Ovary (tissue), 9 donors: ENCODE data around the gene SYNGR4. TPM values are rescaled to one million over a fixed set of nuclear protein-coding genes. Genes with fewer than 3 reads are reported as not detected.

ENCODE experiments used
- DNase-seq, 5 donors: peaks; one replicate each; pipeline ENCODE4 v3.0.0-alpha.2; 2019 to 2020
- H3K27ac ChIP-seq, 2 donors: fragments of 200-600 bp; one replicate each; pipeline versions ENCODE4 v1.5.1 to v1.8.0; 2019 to 2022
- H3K27me3 ChIP-seq: fragments of 200-600 bp; one replicate; pipeline ENCODE4 v1.8.0; 2022
- H3K36me3 ChIP-seq: fragments of 200-600 bp; sonication (generic); one replicate; pipeline ENCODE4 v1.5.1; 2019
- H3K4me1 ChIP-seq: one replicate; pipeline ENCODE4 v1.8.1; 2013; ENCODE audit warnings: mild to moderate bottlenecking, moderate library complexity; ENCODE audit not compliant: insufficient read depth
- H3K4me3 ChIP-seq: fragments of 200-600 bp; sonication (generic); one replicate; pipeline ENCODE4 v1.5.1; 2017
- H3K9me3 ChIP-seq, 2 donors: fragments of 200-600 bp in 1 of 2; sonication (generic) in 1 of 2; one replicate each; pipeline versions ENCODE4 v1.5.1 to v1.8.1; 2013 to 2019; ENCODE audit warnings: mild to moderate bottlenecking in 1 of 2, moderate library complexity in 1 of 2
- EP300 ChIP-seq: sonication (generic); formaldehyde crosslinking; IDR thresholded peaks from one replicate; pipeline ENCODE4 v1.6.1; 2017; ENCODE audit warnings: antibody characterized with exemption
- POLR2A ChIP-seq: fragments of 450-650 bp; IDR thresholded peaks from one replicate; pipeline ENCODE4 v1.6.1; 2017; ENCODE audit warnings: antibody characterized with exemption, mild to moderate bottlenecking, moderate library complexity
- WGBS, 3 donors: extraction: QIAGEN DNeasy Blood & Tissue Kit in 1 of 3; methylation state at CpG; one replicate each; pipeline versions ENCODE4 v1.1.5 to v1.1.7; 2013 to 2017; 5-methylcytosine and 5-hydroxymethylcytosine counted together
- intact Hi-C, 4 donors: fragments of 100-400 bp; cut with DNase I; formaldehyde crosslinking; loops; one replicate each; pipeline versions ENCODE4 v1.11.0 to v1.15.1; 2022 to 2023
- polyA plus RNA-seq, 2 donors: library from polyadenylated mRNA; stranded (reverse); fragments of 200-250 nt in 1 of 2; fragments of 350-450 nt in 1 of 2; fragmentation: Illumina TruSeq in 1 of 2; extraction: RNeasy Lipid Tissue Mini Kit (QIAGEN cat#74804) in 1 of 2; gene quantifications; one replicate each; pipeline ENCODE4 v1.2.3, GENCODE V29; 2013 to 2014
- total RNA-seq, 7 donors: library from RNA; depleted of rRNA in 2 of 7; stranded (reverse); fragments of >200 nt in 2 of 7; fragmentation: NEBNext Ultra II Directional in 3 of 7; extraction: Animal tissue kit (Norgen Biotek cat#: 25700) in 3 of 7; gene quantifications; one replicate each; pipeline versions ENCODE4 v1.1.0 to v1.2.4, GENCODE V29; 2016 to 2023
- TF ChIP-seq, protein P1 (sequence below), 3 donors: fragments of 450-650 bp in 2 of 3; fragments of 200-600 bp in 1 of 3; IDR thresholded peaks; one replicate each; pipeline versions ENCODE4 v1.5.1 to v1.8.0; 2016 to 2022; ENCODE audit warnings: antibody characterized with exemption in 3 of 3, mild to moderate bottlenecking in 1 of 3
- donor health status: DM: no; HTN: no; CAD: no; lungs with moderate emphysema.
- donor health status: DM: no; HTN: no; CAD: no.
- donor health status: Bipolar disorder and iron deficiency.
- donor health status: DM: yes; HTN: yes; CAD: no.
- donor health status: DM: no; HTN: no; CAD: no.
- donor health status: DM: yes; HTN: yes; CAD: no.

Gene SYNGR4
- total and polyA plus RNA-seq, 9 donors, result not detected

- intact Hi-C loops, result no loop called here
- Histone ChIP-seq H3K27ac (no peak overlapping the region), H3K27me3 (no peaks in the 10 kb centered on the region), H3K4me3 (no peak overlapping the region), H3K36me3 (no peaks in the 10 kb centered on the region), H3K4me1 (peaks cover 2% of the 10 kb centered on the region), H3K9me3 (no peaks in the 10 kb centered on the region)
- whole genome bisulfite sequencing, 3 donors, result 93 to 95% (median 94%) methylated on average over 5 of the region's 5 CpGs
- TF ChIP-seq, protein P1, sequence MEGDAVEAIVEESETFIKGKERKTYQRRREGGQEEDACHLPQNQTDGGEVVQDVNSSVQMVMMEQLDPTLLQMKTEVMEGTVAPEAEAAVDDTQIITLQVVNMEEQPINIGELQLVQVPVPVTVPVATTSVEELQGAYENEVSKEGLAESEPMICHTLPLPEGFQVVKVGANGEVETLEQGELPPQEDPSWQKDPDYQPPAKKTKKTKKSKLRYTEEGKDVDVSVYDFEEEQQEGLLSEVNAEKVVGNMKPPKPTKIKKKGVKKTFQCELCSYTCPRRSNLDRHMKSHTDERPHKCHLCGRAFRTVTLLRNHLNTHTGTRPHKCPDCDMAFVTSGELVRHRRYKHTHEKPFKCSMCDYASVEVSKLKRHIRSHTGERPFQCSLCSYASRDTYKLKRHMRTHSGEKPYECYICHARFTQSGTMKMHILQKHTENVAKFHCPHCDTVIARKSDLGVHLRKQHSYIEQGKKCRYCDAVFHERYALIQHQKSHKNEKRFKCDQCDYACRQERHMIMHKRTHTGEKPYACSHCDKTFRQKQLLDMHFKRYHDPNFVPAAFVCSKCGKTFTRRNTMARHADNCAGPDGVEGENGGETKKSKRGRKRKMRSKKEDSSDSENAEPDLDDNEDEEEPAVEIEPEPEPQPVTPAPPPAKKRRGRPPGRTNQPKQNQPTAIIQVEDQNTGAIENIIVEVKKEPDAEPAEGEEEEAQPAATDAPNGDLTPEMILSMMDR (IDR thresholded peaks at IDR 0.05), result no peak
- TF ChIP-seq POLR2A, result no peak
- no peak for TF ChIP-seq EP300
- DNase-seq, result no peak
Measured at GRCh38 chr19:48350856-48351255, 13.3 kb upstream of the SYNGR4 start.

DNA sequence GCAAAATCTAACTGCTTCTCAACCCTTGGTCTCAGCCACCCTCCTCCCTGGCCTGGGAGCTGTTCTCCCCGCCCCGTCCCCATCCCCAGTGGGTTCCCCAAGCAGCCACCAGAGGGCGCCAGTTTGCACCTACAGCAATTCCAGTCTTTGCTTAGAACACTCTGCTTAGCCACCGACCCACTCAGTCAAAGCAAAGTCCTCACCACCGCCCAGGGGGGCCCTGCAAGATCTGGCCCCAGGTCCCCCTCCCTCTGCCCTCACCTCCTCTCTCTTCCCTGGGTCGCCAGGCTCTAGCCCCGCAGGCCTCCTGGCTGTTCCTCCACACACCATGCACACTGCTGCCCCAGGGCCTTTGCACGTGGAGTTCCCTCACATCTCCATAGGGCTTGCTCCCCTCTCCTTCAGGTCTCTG, 12.8 kb upstream of the SYNGR4 start:
- Histone ChIP-seq H3K27ac (no peak overlapping the region), H3K27me3 (no peaks in the 10 kb centered on the region), H3K9me3 (no peaks in the 10 kb centered on the region), H3K4me3 (no peak overlapping the region), H3K36me3 (no peaks in the 10 kb centered on the region), H3K4me1 (peaks cover 2% of the 10 kb centered on the region)
- peak; percentile 37 to 74 (median 60) for DNase-seq
- intact Hi-C loops, result no loop called here
- 49 to 58% (median 53%) methylated on average over 8 of the region's 8 CpGs for WGBS, 3 donors
- TF ChIP-seq, protein P1 (IDR thresholded peaks at IDR 0.05), result no peak

- 83 to 90% (median 89%) methylated on average over 5 of the region's 5 CpGs for WGBS, 3 donors
- Histone ChIP-seq H3K9me3 (no peaks in the 10 kb centered on the region), H3K27me3 (no peaks in the 10 kb centered on the region), H3K4me1 (no peaks in the 10 kb centered on the region), H3K4me3 (no peak overlapping the region), H3K27ac (no peak overlapping the region), H3K36me3 (no peaks in the 10 kb centered on the region)
- intact Hi-C loops, result no loop called here
- TF ChIP-seq POLR2A (no peak), EP300 (no peak)
- TF ChIP-seq, protein P1 (IDR thresholded peaks at IDR 0.05), result no peak
- no peak for DNase-seq
Measured at GRCh38 chr19:48353677-48354076, 10.5 kb upstream of the SYNGR4 start.

DNA sequence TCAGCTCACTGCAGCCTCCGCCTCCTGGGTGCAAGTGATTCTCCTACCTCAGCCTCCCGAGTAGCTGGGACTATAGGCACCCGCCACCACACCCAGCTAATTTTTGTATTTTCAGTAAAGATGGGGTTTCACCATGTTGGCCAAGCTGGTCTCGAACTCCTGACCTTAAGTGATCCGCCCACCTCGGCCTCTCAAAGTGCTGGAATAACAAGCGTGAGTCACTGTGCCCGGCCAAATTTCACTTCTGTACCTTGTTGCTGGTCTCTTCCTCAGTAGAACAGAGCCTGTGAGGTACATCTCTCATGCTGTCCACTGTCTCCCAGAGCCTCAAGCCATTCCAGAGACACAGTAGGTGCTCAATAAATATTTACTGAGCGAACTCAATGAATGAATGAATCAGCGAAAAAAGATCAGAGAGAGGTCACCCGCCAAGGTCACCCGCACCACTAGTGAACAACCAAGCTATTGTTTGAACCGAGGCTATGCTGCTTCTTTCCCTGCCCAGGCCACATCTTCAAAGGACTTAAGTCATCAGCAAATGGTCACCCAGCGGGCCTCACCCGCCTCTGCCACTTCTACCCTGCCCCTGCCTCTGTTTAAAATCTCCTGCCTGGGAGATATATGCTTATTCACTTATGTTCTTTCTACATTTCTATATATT, 9.7 kb upstream of the SYNGR4 start:
- Histone ChIP-seq H3K4me1 (no peaks in the 10 kb centered on the region), H3K27ac (no peak overlapping the region), H3K9me3 (no peaks in the 10 kb centered on the region), H3K4me3 (no peak overlapping the region), H3K36me3 (no peaks in the 10 kb centered on the region), H3K27me3 (no peaks in the 10 kb centered on the region)
- 85 to 90% (median 86%) methylated on average over 15 of the region's 15 CpGs for WGBS, 3 donors
- DNase-seq, result no peak
- TF ChIP-seq, protein P1 (IDR thresholded peaks at IDR 0.05), result no peak
- TF ChIP-seq POLR2A (no peak), EP300 (no peak)
- intact Hi-C loops, result no loop called here
